Ishikawa (cell line): ENCODE measurements around the gene SLC30A5.

ENCODE experiments used
- CEBPB ChIP-seq: IDR thresholded peaks from 2 replicates; pipeline ENCODE4 v1.6.1; 2012
- CREB1 ChIP-seq: IDR thresholded peaks from 2 replicates; pipeline ENCODE4 v1.6.1; 2012; ENCODE audit warnings: low read depth
- EGR1 ChIP-seq: IDR thresholded peaks from 2 replicates; pipeline ENCODE4 v1.6.1; 2012
- EP300 ChIP-seq: IDR thresholded peaks from 2 replicates; pipeline ENCODE4 v1.6.1; 2012; ENCODE audit warnings: borderline replicate concordance
- FOXM1 ChIP-seq: IDR thresholded peaks from 2 replicates; pipeline ENCODE4 v1.6.1; 2012; ENCODE audit warnings: low read depth, borderline replicate concordance
- MAX ChIP-seq: IDR thresholded peaks from 2 replicates; pipeline ENCODE4 v1.6.1; 2012
- NFIC ChIP-seq: IDR thresholded peaks from 2 replicates; pipeline ENCODE4 v1.6.1; 2012
- RAD21 ChIP-seq: IDR thresholded peaks from 2 replicates; pipeline ENCODE4 v1.6.1; 2012; ENCODE audit warnings: low read depth
- REST ChIP-seq: IDR thresholded peaks from 2 replicates; pipeline ENCODE4 v1.6.1; 2012; ENCODE audit warnings: low read depth, mild to moderate bottlenecking
- TAF1 ChIP-seq: IDR thresholded peaks from 2 replicates; pipeline ENCODE4 v1.6.1; 2012; ENCODE audit warnings: low read depth, mild to moderate bottlenecking
- TCF12 ChIP-seq: IDR thresholded peaks from 2 replicates; pipeline ENCODE4 v1.6.1; 2012; ENCODE audit warnings: low read depth
- TEAD4 ChIP-seq: IDR thresholded peaks from 2 replicates; pipeline ENCODE4 v1.6.1; 2012
- USF1 ChIP-seq: IDR thresholded peaks from 2 replicates; pipeline ENCODE4 v1.6.1; 2012
- YY1 ChIP-seq: IDR thresholded peaks from 2 replicates; pipeline ENCODE4 v1.6.1; 2012; ENCODE audit warnings: low read depth
- ZBTB7A ChIP-seq: IDR thresholded peaks from 2 replicates; pipeline ENCODE4 v1.6.1; 2012; ENCODE audit warnings: low read depth

SLC30A5 gene

GRCh38 chr5:69084903-69085302, 8.9 kb upstream of the SLC30A5 start:
- TF ChIP-seq TAF1 (no peak), NFIC (no peak), TEAD4 (no peak), EGR1 (no peak), REST (no peak)

- TF ChIP-seq RAD21 (no peak), NFIC (no peak), EGR1 (no peak), CEBPB (no peak)
These were observed 7.6 kb upstream of the SLC30A5 start for GRCh38 chr5:69086206-69086605.

DNA sequence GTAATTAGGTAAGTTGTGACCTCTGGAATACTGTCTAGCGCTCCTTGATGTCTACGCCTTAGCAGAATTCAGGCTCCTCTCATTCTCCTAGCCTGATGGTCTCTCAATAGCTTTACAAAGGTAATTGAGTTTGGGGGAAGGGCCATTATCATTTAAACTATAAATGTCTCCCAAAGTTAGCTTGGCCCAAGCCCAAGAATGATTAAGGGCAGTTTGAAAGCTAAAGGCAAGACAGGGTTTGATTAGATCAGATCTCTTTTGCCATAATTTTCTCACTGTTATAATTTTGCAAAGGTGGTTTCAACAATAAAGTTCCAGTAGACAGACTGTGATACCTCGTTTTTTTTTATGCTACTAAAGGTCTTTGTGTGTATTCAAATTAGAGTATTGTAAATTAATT, 3.7 kb upstream of the SLC30A5 start:
- no peak for TF ChIP-seq TEAD4
- TF ChIP-seq CEBPB, result no peak
- TF ChIP-seq EGR1, result no peak
- no peak for TF ChIP-seq TCF12
- TF ChIP-seq REST, result no peak
- no peak for TF ChIP-seq YY1
- no peak for TF ChIP-seq USF1
- TF ChIP-seq EP300, result no peak
- no peak for TF ChIP-seq ZBTB7A
- no peak for TF ChIP-seq CREB1
- TF ChIP-seq TAF1, result no peak
- TF ChIP-seq FOXM1, result no peak
- TF ChIP-seq MAX, result no peak
- no peak for TF ChIP-seq NFIC
- no peak for TF ChIP-seq RAD21

DNA sequence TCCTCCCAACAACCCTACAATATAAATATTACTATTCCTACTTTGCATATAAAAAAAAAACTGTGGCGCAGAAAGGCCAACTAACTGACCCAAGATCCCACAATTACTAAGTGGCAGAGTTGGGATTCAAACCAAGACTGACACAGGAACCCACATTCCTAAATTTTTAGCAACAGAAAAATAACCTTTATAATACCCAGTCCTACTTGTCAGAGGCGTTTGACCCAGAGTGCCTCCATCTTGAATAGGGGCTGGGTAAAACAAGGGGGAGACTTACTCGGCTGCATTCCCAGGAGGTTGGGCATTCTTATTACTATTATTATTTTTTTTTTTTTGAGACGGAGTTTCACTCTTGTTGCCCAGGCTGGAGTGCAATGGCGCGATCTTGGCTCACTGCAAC, 2.0 kb upstream of the SLC30A5 start:
- TF ChIP-seq TCF12, result no peak
- no peak for TF ChIP-seq RAD21
- TF ChIP-seq TAF1, result no peak
- TF ChIP-seq FOXM1, result no peak
- TF ChIP-seq MAX, result no peak
- no peak for TF ChIP-seq CREB1
- no peak for TF ChIP-seq EP300
- no peak for TF ChIP-seq NFIC
- no peak for TF ChIP-seq REST
- no peak for TF ChIP-seq CEBPB
- TF ChIP-seq USF1, result no peak
- TF ChIP-seq YY1, result no peak
- no peak for TF ChIP-seq TEAD4
- TF ChIP-seq ZBTB7A, result no peak

DNA sequence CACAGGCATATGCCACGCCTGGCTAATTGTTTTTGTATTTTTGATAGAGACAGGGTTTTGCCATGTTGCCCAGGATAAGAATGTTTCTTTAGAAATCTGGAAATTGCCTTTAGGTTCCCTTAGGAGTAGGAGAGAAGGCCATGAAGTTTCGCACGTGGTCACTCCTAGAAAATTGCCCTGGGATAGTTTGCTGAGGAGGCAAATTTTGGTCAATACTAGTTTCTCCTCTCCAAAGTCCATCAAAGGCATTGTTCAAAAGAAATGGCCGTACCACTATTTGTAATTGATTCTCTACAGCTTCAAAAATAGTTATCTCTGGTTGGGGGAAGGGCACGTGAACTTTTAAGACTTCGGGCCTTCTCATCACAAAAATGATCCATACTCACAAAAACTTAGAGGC, 845 bp upstream of the SLC30A5 start:
- TF ChIP-seq TAF1, result no peak
- TF ChIP-seq CREB1, result no peak
- no peak for TF ChIP-seq USF1
- no peak for TF ChIP-seq YY1
- no peak for TF ChIP-seq TEAD4
- TF ChIP-seq RAD21, result no peak
- no peak for TF ChIP-seq TCF12
- no peak for TF ChIP-seq MAX
- TF ChIP-seq CEBPB, result no peak
- no peak for TF ChIP-seq EP300
- TF ChIP-seq REST, result no peak
- TF ChIP-seq FOXM1, result no peak
- no peak for TF ChIP-seq NFIC
- TF ChIP-seq EGR1, result no peak
- TF ChIP-seq ZBTB7A, result no peak
